H1 (cell line): ENCODE results near the gene NCK2. TPM values are rescaled to one million over a fixed set of nuclear protein-coding genes. Genes with fewer than 3 reads are reported as not detected.
A peak's percentile ranks its signal among the peaks of the same experiment; 100 is the strongest.

Source experiments
- CTCF ChIA-PET: fragments of 300-600 bp; sonication (Branson Sonifier 250); formaldehyde crosslinking; loops from one replicate; lab custom pipeline; 2021; ENCODE audit not compliant: partially characterized antibody; lab: Charles Lee
- POLR2A ChIA-PET: fragments of 300-600 bp; sonication (Branson Sonifier 250); formaldehyde crosslinking; loops from one replicate; lab custom pipeline; 2021; ENCODE audit warnings: inconsistent platforms; ENCODE audit not compliant: partially characterized antibody; lab: Charles Lee
- DNase-seq, 2 experiments: peaks; one replicate each; pipeline versions ENCODE4 v3.0.0 to v3.0.0-alpha.2; 2010 to 2022; ENCODE audit warnings: low spot score in 2 of 2, low read depth in 1 of 2, mixed read lengths in 1 of 2
- FAIRE-seq: peaks from 2 replicates; lab custom pipeline; 2011; peaks lifted over from hg19 to GRCh38; lab: Jason Lieb, UNC
- H2AFZ ChIP-seq: 2 replicates; pipeline ENCODE4 v1.8.1; 2012; ENCODE audit warnings: low read length, inconsistent platforms
- H2AK5ac ChIP-seq: 2 replicates; pipeline ENCODE4 v1.6.1; 2013; ENCODE audit warnings: low read depth, low read length
- H2BK120ac ChIP-seq: replicated peaks from 2 replicates; pipeline ENCODE3; 2013; ENCODE audit warnings: low read depth, low read length, inconsistent platforms
- H2BK12ac ChIP-seq: 2 replicates; pipeline ENCODE4 v1.6.1; 2013; ENCODE audit warnings: low read depth, low read length
- H2BK15ac ChIP-seq: 2 replicates; pipeline ENCODE4 v1.6.1; 2013; ENCODE audit warnings: low read length
- H2BK20ac ChIP-seq: 2 replicates; pipeline ENCODE4 v1.6.1; 2013; ENCODE audit warnings: low read length
- H2BK5ac ChIP-seq: 2 replicates; pipeline ENCODE4 v1.6.1; 2013; ENCODE audit warnings: low read depth, low read length
- H3K14ac ChIP-seq: 2 replicates; pipeline ENCODE4 v1.6.1; 2013; ENCODE audit warnings: inconsistent platforms; ENCODE audit not compliant: insufficient read length
- H3K18ac ChIP-seq: 2 replicates; pipeline ENCODE4 v1.6.1; 2013; ENCODE audit warnings: low read length; ENCODE audit errors: extremely low read depth
- H3K23ac ChIP-seq: 2 replicates; pipeline ENCODE4 v1.6.1; 2013; ENCODE audit warnings: inconsistent platforms; ENCODE audit not compliant: insufficient read length
- H3K23me2 ChIP-seq: 2 replicates; pipeline ENCODE4 v1.6.1; 2013; ENCODE audit warnings: low read depth, low read length
- H3K27ac ChIP-seq: 2 replicates; pipeline ENCODE4 v1.6.1; 2011; ENCODE audit warnings: low read depth, low read length, inconsistent platforms
- H3K27me3 ChIP-seq, 4 experiments: replicated peaks in 1 of 4; 1 replicate in 1 of 4; 2 replicates in 3 of 4; pipeline versions ENCODE4 v1.6.1 to v1.8.1; 2011 to 2013; ENCODE audit warnings: low read length in 3 of 4, mild to moderate bottlenecking in 3 of 4, inconsistent platforms in 2 of 4, mixed read lengths in 2 of 4, moderate library complexity in 1 of 4; ENCODE audit not compliant: control insufficient read depth in 3 of 4, insufficient read depth in 3 of 4; ENCODE audit errors: extremely low read depth in 1 of 4
- H3K36me3 ChIP-seq, 4 experiments: 2 replicates each; pipeline versions ENCODE4 v1.6.1 to v1.8.1; 2011 to 2013; ENCODE audit warnings: mild to moderate bottlenecking in 4 of 4, low read length in 3 of 4, moderate library complexity in 2 of 4, control low read depth in 1 of 4, inconsistent platforms in 1 of 4; ENCODE audit not compliant: insufficient read depth in 4 of 4, control insufficient read depth in 2 of 4
- H3K4ac ChIP-seq: replicated peaks from 2 replicates; pipeline ENCODE3; 2013; ENCODE audit warnings: low read length, low read depth, mixed read lengths, inconsistent platforms; ENCODE audit not compliant: insufficient read length
- H3K4me1 ChIP-seq, 4 experiments: replicated peaks in 1 of 4; 1 replicate in 1 of 4; 2 replicates in 3 of 4; pipeline versions ENCODE4 v1.6.1 to v1.8.1; 2011 to 2013; ENCODE audit warnings: low read length in 3 of 4, inconsistent platforms in 2 of 4, mixed read lengths in 1 of 4; ENCODE audit not compliant: insufficient read depth in 4 of 4, control insufficient read depth in 3 of 4
- H3K4me2 ChIP-seq, 2 experiments: 2 replicates each; pipeline versions ENCODE4 v1.6.1 to v1.8.1; 2011 to 2013; ENCODE audit warnings: low read depth in 2 of 2, low read length in 2 of 2, control low read depth in 1 of 2, inconsistent platforms in 1 of 2, mild to moderate bottlenecking in 1 of 2; ENCODE audit not compliant: insufficient read depth in 1 of 2
- H3K4me3 ChIP-seq, 4 experiments: fragments of 200-600, 300-600 bp in 1 of 4; sonication (generic), shearing (Covaris generic), sonication (Bioruptor Twin) in 1 of 4; 2 replicates each; pipeline versions ENCODE4 v1.5.1 to v1.8.1; 2011 to 2016; ENCODE audit warnings: low read length in 4 of 4, low read depth in 3 of 4, control low read depth in 2 of 4, inconsistent platforms in 2 of 4, mild to moderate bottlenecking in 2 of 4, mixed read lengths in 1 of 4, moderate library complexity in 1 of 4; ENCODE audit not compliant: insufficient read depth in 2 of 4; ENCODE audit errors: extremely low read depth in 1 of 4
- H3K56ac ChIP-seq: replicated peaks from 2 replicates; pipeline ENCODE3; 2013; ENCODE audit warnings: low read depth, mild to moderate bottlenecking, mixed read lengths, low read length, inconsistent platforms; ENCODE audit not compliant: insufficient read length
- H3K79me1 ChIP-seq: 2 replicates; pipeline ENCODE4 v1.6.1; 2013; ENCODE audit warnings: low read depth, low read length, control low read depth
- H3K79me2 ChIP-seq, 2 experiments: 2 replicates each; pipeline versions ENCODE4 v1.6.1 to v1.8.1; 2012 to 2013; ENCODE audit warnings: low read length in 2 of 2, mild to moderate bottlenecking in 2 of 2, inconsistent platforms in 1 of 2; ENCODE audit not compliant: insufficient read depth in 2 of 2, control insufficient read depth in 1 of 2
- H3K9ac ChIP-seq, 4 experiments: replicated peaks in 1 of 4; 1 replicate in 1 of 4; 2 replicates in 3 of 4; pipeline versions ENCODE4 v1.6.1 to v1.8.1; 2011 to 2013; ENCODE audit warnings: low read depth in 3 of 4, low read length in 3 of 4, control low read depth in 2 of 4, mild to moderate bottlenecking in 2 of 4, moderate library complexity in 2 of 4, inconsistent platforms in 1 of 4; ENCODE audit errors: extremely low read depth in 1 of 4
- H3K9me3 ChIP-seq, 2 experiments: 2 replicates each; pipeline versions ENCODE4 v1.6.1 to v1.8.1; 2012 to 2013; ENCODE audit warnings: mild to moderate bottlenecking in 2 of 2, moderate library complexity in 2 of 2, control low read depth in 1 of 2, inconsistent platforms in 1 of 2, low read depth in 1 of 2, low read length in 1 of 2, mixed read lengths in 1 of 2; ENCODE audit not compliant: insufficient read depth in 2 of 2
- H4K20me1 ChIP-seq, 2 experiments: replicated peaks in 1 of 2; 2 replicates each; pipeline versions ENCODE3 to v1.8.1; 2011 to 2013; ENCODE audit warnings: inconsistent platforms in 2 of 2, low read length in 2 of 2, mild to moderate bottlenecking in 1 of 2; ENCODE audit not compliant: insufficient read depth in 2 of 2, control insufficient read depth in 1 of 2
- H4K5ac ChIP-seq: 2 replicates; pipeline ENCODE4 v1.6.1; 2013; ENCODE audit warnings: low read length, low read depth, mixed read lengths, inconsistent platforms; ENCODE audit not compliant: insufficient read length
- H4K8ac ChIP-seq: 2 replicates; pipeline ENCODE4 v1.8.0; 2013; ENCODE audit warnings: mild to moderate bottlenecking, moderate library complexity, low read length, inconsistent platforms; ENCODE audit not compliant: insufficient read depth; ENCODE audit errors: extremely low read depth
- H4K91ac ChIP-seq: replicated peaks from 2 replicates; pipeline ENCODE3; 2013; ENCODE audit warnings: low read length, mixed read lengths, inconsistent platforms; ENCODE audit not compliant: insufficient read length
- EGR1 ChIP-seq: IDR thresholded peaks from 2 replicates; pipeline ENCODE4 v1.6.1; 2011; ENCODE audit warnings: low read depth, low read length, borderline replicate concordance
- JUN ChIP-seq: IDR thresholded peaks from 2 replicates; pipeline ENCODE4 v1.6.1; 2011; ENCODE audit warnings: low read depth, mild to moderate bottlenecking, improper control_type of control experiment, low read length
- POU5F1 ChIP-seq: IDR thresholded peaks from 2 replicates; pipeline ENCODE4 v1.6.1; 2011; ENCODE audit warnings: low read depth, mild to moderate bottlenecking, low read length, moderate library complexity
- RAD21 ChIP-seq, 2 experiments: IDR thresholded peaks in 1 of 2; conservative IDR thresholded peaks in 1 of 2; 2 replicates each; pipeline ENCODE4 v1.6.1; 2011; ENCODE audit warnings: low read depth in 2 of 2, low read length in 2 of 2, improper control_type of control experiment in 1 of 2, inconsistent platforms in 1 of 2, mild to moderate bottlenecking in 1 of 2, moderate library complexity in 1 of 2
- ZNF274 ChIP-seq: IDR thresholded peaks from 2 replicates; pipeline ENCODE4 v1.7.0; 2012; ENCODE audit warnings: low read length, borderline replicate concordance; ENCODE audit errors: extremely low read depth
- WGBS, 2 experiments: shearing (Covaris generic) in 1 of 2; methylation state at CpG; one replicate each; pipeline versions ENCODE4 v1.1.6 to v1.1.7; 2013 to 2015; ENCODE audit warnings: low lambda C conversion rate in 2 of 2, mixed read lengths in 2 of 2, inconsistent platforms in 1 of 2, low coverage in 1 of 2, missing lambda C conversion rate in 1 of 2; ENCODE audit not compliant: insufficient replicate concordance in 2 of 2, insufficient coverage in 1 of 2, insufficient read length in 1 of 2; ENCODE audit errors: extremely low coverage in 1 of 2, missing lambda C conversion rate in 1 of 2; 5-methylcytosine and 5-hydroxymethylcytosine counted together
- polyA plus RNA-seq, 7 experiments: library from polyadenylated mRNA; depleted of rRNA in 3 of 7; stranded (reverse) in 5 of 7; unstranded in 2 of 7; fragments of >200 nt in 5 of 7; fragments of 200-250 nt in 2 of 7; gene quantifications; 1 replicate in 5 of 7; 2 replicates in 1 of 7; 4 replicates in 1 of 7; pipeline versions ENCODE4 v1.2.1 to v1.2.3, GENCODE V29; 2011 to 2013; ENCODE audit warnings: missing spikeins in 2 of 7, mixed read lengths in 2 of 7
- total RNA-seq: library from RNA; stranded (reverse); fragmentation: NEBNext Ultra II Directional; extraction: Animal tissue kit (Norgen Biotek cat#: 25700); gene quantifications from 2 replicates; pipeline ENCODE4 v1.2.1, GENCODE V29; 2021

The NCK2 gene
- total and polyA plus RNA-seq, 2 of the 8 experiments (the other 6 are each of a cell fraction or from before 2014, with no cell fraction given) = 30.3 to 65.7 TPM

DNA sequence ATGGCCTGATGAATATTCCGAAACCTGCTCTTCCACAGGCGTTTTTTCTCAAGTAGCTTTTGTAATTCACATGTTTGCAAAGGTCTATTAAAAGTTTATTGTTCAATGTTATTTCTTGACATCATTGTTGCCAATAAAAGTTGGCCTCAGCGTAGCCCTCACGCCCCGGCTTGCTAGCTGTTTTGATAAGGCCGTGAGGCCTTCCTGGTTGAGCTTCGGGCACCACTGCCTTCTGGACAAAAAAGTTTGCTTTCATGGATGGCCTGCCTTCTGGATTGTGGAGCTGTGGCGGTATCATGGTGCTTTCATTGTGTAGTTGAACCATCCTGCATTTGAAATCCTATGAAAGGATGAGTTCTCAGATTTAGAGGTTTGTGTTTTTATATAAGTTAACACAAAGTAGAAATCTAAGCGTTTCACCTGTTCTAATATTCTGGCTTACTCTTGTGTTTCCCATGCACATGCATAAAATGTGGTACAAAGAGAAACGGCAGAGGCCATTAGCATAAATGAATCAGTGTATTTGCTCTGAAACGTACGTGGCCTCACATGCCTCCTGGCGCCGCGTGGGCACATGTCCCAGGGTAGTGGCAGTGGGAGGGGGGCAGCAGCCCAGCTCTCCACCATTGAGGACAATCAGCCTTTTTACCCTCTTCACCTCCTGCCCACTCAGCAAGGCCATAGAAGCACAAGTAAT is 134.5 kb downstream of the NCK2 start:
- POLR2A ChIA-PET = no interaction called here
- Histone ChIP-seq H3K56ac (no peak overlapping the region), H3K4me2 (no peak overlapping the region), H2BK20ac (no peak overlapping the region), H3K18ac (no peak overlapping the region), H3K9me3 (no peaks in the 10 kb centered on the region), H3K9ac (no peak overlapping the region), H3K27ac (no peak overlapping the region), H3K36me3 (peaks cover 0 to 5% (median 0%) of the 10 kb centered on the region in 4 experiments; a peak in 2 of 8 replicates), H4K91ac (no peak overlapping the region), H2BK5ac (no peak overlapping the region), H3K4ac (no peak overlapping the region), H3K23ac (no peak overlapping the region), H4K20me1 (peaks cover 0 to 2% of the 10 kb centered on the region in 2 experiments), H3K27me3 (no peaks in the 10 kb centered on the region), H4K5ac (no peak overlapping the region), H3K4me1 (peaks cover 0 to 6% (median 0%) of the 10 kb centered on the region in 4 experiments; a peak in 3 of 7 replicates), H3K23me2 (no peaks in the 10 kb centered on the region), H4K8ac (no peak overlapping the region), H2AK5ac (no peak overlapping the region), H3K4me3 (no peak overlapping the region), H2BK12ac (no peak overlapping the region), H2AFZ (no peak overlapping the region), H3K79me1 (peaks cover 8% of the 10 kb centered on the region), H3K14ac (no peak overlapping the region), H2BK120ac (no peak overlapping the region), H3K79me2 (peaks cover 0 to 18% of the 10 kb centered on the region in 2 experiments; a peak in 2 of 4 replicates), H2BK15ac (no peak overlapping the region)
- WGBS, 2 experiments = 95% methylated on average over 15 of the region's 15 CpGs; no CpG with 5 or more reads in 1 of the 2 experiments
- 0 out of 2 replicates have a peak, but pooled peaks have one; percentile 14 for TF ChIP-seq ZNF274
- TF ChIP-seq JUN = no peak
- TF ChIP-seq POU5F1 = no peak
- TF ChIP-seq EGR1 = no peak
- TF ChIP-seq RAD21 (IDR thresholded peaks at IDR 0.05 in 1 of 2, conservative IDR thresholded peaks at IDR 0.05 in 1 of 2; ENCODE audit: low read depth in 2 of 2, low read length in 2 of 2) = no peak
- CTCF ChIA-PET = interaction anchor here (1.3 kb wide), 1 partner anchor 91 kb away, joined by 8 read pairs; no protein-coding TSS in a partner anchor
- DNase-seq (no peak), FAIRE-seq (no peak)
